Osteoblast (primary cell): ENCODE measurements around the gene GALR1. TPM values are rescaled to one million over a fixed set of nuclear protein-coding genes. Genes with fewer than 3 reads are reported as not detected.

Experiments used
- DNase-seq: peaks from one replicate; pipeline ENCODE4 v3.0.0; 2011; ENCODE audit warnings: low spot score, mixed read lengths; ENCODE audit not compliant: insufficient read length; ENCODE audit errors: missing footprints
- H2AFZ ChIP-seq: 2 replicates; pipeline ENCODE4 v1.6.0; 2011; ENCODE audit warnings: mild to moderate bottlenecking, low read length
- H3K27ac ChIP-seq: 2 replicates; pipeline ENCODE4 v1.5.1; 2011; ENCODE audit warnings: mild to moderate bottlenecking, low read depth, low read length, moderate library complexity
- H3K27me3 ChIP-seq: 2 replicates; pipeline ENCODE4 v1.6.0; 2012; ENCODE audit warnings: mild to moderate bottlenecking, control low read depth, inconsistent platforms, low read length, moderate library complexity; ENCODE audit not compliant: insufficient read depth
- H3K36me3 ChIP-seq: 2 replicates; pipeline ENCODE4 v1.5.1; 2011; ENCODE audit warnings: mild to moderate bottlenecking, low read length, control low read depth, moderate library complexity; ENCODE audit not compliant: insufficient read depth
- H3K4me1 ChIP-seq: 2 replicates; pipeline ENCODE4 v1.5.1; 2011; ENCODE audit warnings: mild to moderate bottlenecking, low read length, control low read depth, moderate library complexity; ENCODE audit not compliant: insufficient read depth
- H3K4me2 ChIP-seq: 2 replicates; pipeline ENCODE4 v1.6.0; 2011; ENCODE audit warnings: mild to moderate bottlenecking, low read length; ENCODE audit not compliant: insufficient read depth
- H3K4me3 ChIP-seq: fragments of 200-600 bp; sonication (generic); 3 replicates; pipeline ENCODE4 v1.5.1; 2012; ENCODE audit warnings: mild to moderate bottlenecking, low read length, inconsistent platforms; ENCODE audit not compliant: insufficient read depth
- H3K79me2 ChIP-seq: 2 replicates; pipeline ENCODE4 v1.6.0; 2012; ENCODE audit warnings: mild to moderate bottlenecking, low read length, control low read depth, inconsistent platforms; ENCODE audit not compliant: insufficient read depth
- H3K9me3 ChIP-seq: 2 replicates; pipeline ENCODE4 v1.5.1; 2011; ENCODE audit warnings: low read depth, low read length, control low read depth
- H4K20me1 ChIP-seq: 2 replicates; pipeline ENCODE4 v1.6.0; 2012; ENCODE audit warnings: mild to moderate bottlenecking, low read length, control low read depth; ENCODE audit not compliant: insufficient read depth
- CTCF ChIP-seq: IDR thresholded peaks from 2 replicates; pipeline ENCODE4 v1.5.1; 2011; ENCODE audit warnings: mild to moderate bottlenecking, low read depth, low read length, moderate library complexity; ENCODE audit errors: extremely low read depth
- total RNA-seq: library from RNA; depleted of rRNA; stranded (reverse); fragments of >200 nt; gene quantifications from 2 replicates; pipeline ENCODE4 v1.2.3, GENCODE V29; 2012

Gene GALR1
- total RNA-seq, 1 donor, result not detected

GRCh38 chr18:77208964-77209363 lies 40.7 kb upstream of the GALR1 start:
- peak; percentile 86 for DNase-seq
- Histone ChIP-seq H3K9me3 (no peaks in the 10 kb centered on the region), H3K36me3 (no peaks in the 10 kb centered on the region), H3K4me3 (peak overlapping the region; percentile 61), H3K4me2 (peak overlapping the region; percentile 81), H3K4me1 (peaks cover 26% of the 10 kb centered on the region), H2AFZ (peak overlapping the region; percentile 94), H3K27me3 (no peaks in the 10 kb centered on the region), H3K79me2 (no peaks in the 10 kb centered on the region), H4K20me1 (no peaks in the 10 kb centered on the region), H3K27ac (peak overlapping the region; percentile 53)
- no peak for TF ChIP-seq CTCF

GRCh38 chr18:77209587-77209986 lies 40.1 kb upstream of the GALR1 start:
- peak overlapping the region; percentile 81 for H3K4me2 ChIP-seq
- peak overlapping the region; percentile 61 for H3K4me3 ChIP-seq
- no peak overlapping the region for H2AFZ ChIP-seq

GRCh38 chr18:77210249-77210648 lies 39.4 kb upstream of the GALR1 start:
- Histone ChIP-seq H3K36me3 (no peaks in the 10 kb centered on the region), H3K4me1 (peaks cover 26% of the 10 kb centered on the region), H3K4me3 (no peak overlapping the region), H3K9me3 (no peaks in the 10 kb centered on the region), H2AFZ (no peak overlapping the region), H4K20me1 (no peaks in the 10 kb centered on the region), H3K79me2 (no peaks in the 10 kb centered on the region), H3K4me2 (no peak overlapping the region), H3K27ac (no peak overlapping the region), H3K27me3 (no peaks in the 10 kb centered on the region)
- no peak for DNase-seq
- TF ChIP-seq CTCF, result no peak

More at GRCh38 chr18:77209587-77209986, 40.1 kb upstream of the GALR1 start:
- H4K20me1 ChIP-seq, result no peaks in the 10 kb centered on the region
- no peaks in the 10 kb centered on the region for H3K9me3 ChIP-seq
- TF ChIP-seq CTCF, result no peak
- H3K27ac ChIP-seq, result no peak overlapping the region
- no peaks in the 10 kb centered on the region for H3K36me3 ChIP-seq
- no peaks in the 10 kb centered on the region for H3K79me2 ChIP-seq
- peak; percentile 91 for DNase-seq
- peaks cover 26% of the 10 kb centered on the region for H3K4me1 ChIP-seq
- H3K27me3 ChIP-seq, result no peaks in the 10 kb centered on the region

- no peak overlapping the region for H3K4me3 ChIP-seq
- DNase-seq, result no peak
- H3K4me2 ChIP-seq, result no peak overlapping the region
- H2AFZ ChIP-seq, result no peak overlapping the region
- H3K9me3 ChIP-seq, result no peaks in the 10 kb centered on the region
- no peaks in the 10 kb centered on the region for H4K20me1 ChIP-seq
- no peak overlapping the region for H3K27ac ChIP-seq
- H3K36me3 ChIP-seq, result no peaks in the 10 kb centered on the region
- no peak for TF ChIP-seq CTCF
- H3K27me3 ChIP-seq, result no peaks in the 10 kb centered on the region
- H3K79me2 ChIP-seq, result no peaks in the 10 kb centered on the region
- H3K4me1 ChIP-seq, result no peaks in the 10 kb centered on the region
Measured at GRCh38 chr18:77218642-77219041, 31.0 kb upstream of the GALR1 start.
